Fibroblast of mammary gland (primary cell): Measurements from ENCODE around the gene SLC25A26.
A peak's percentile ranks its signal among the peaks of the same experiment; 100 is the strongest.

Experiments
- DNase-seq: peaks from one replicate; pipeline ENCODE4 v3.0.0-alpha.2; 2010; ENCODE audit warnings: low read depth
- H3K4me3 ChIP-seq: 2 replicates; pipeline ENCODE4 v1.5.1; 2011; ENCODE audit warnings: low read depth, mild to moderate bottlenecking, low read length, moderate library complexity; ENCODE audit not compliant: control insufficient read depth
- CTCF ChIP-seq: conservative IDR thresholded peaks from 2 replicates; pipeline ENCODE4 v1.5.1; 2011; ENCODE audit warnings: low read depth, low read length, inconsistent platforms; ENCODE audit not compliant: control insufficient read depth, insufficient read depth

SLC25A26 gene

GRCh38 chr3:66320390-66320789 lies 99.6 kb downstream of the SLC25A26 start:
- no peak overlapping the region for H3K4me3 ChIP-seq
- no peak for TF ChIP-seq CTCF
- DNase-seq, result no peak

- TF ChIP-seq CTCF, result no peak
- H3K4me3 ChIP-seq, result no peak overlapping the region
- peak; percentile 58 for DNase-seq
These were observed 101.6 kb downstream of the SLC25A26 start for GRCh38 chr3:66322436-66322835.

GRCh38 chr3:66326340-66326739 lies 105.5 kb downstream of the SLC25A26 start:
- no peak for DNase-seq
- no peak for TF ChIP-seq CTCF
- no peak overlapping the region for H3K4me3 ChIP-seq

GRCh38 chr3:66335671-66336070 lies 114.9 kb downstream of the SLC25A26 start:
- H3K4me3 ChIP-seq, result no peak overlapping the region
- no peak for TF ChIP-seq CTCF
- no peak for DNase-seq

- no peak overlapping the region for H3K4me3 ChIP-seq
- peak; percentile 43 for DNase-seq
- no peak for TF ChIP-seq CTCF
These were observed 115.5 kb downstream of the SLC25A26 start for GRCh38 chr3:66336333-66336766.

- H3K4me3 ChIP-seq, result no peak overlapping the region
- DNase-seq, result peak; percentile 53
- no peak for TF ChIP-seq CTCF
These were observed 118.1 kb downstream of the SLC25A26 start for GRCh38 chr3:66338927-66339326.

GRCh38 chr3:66342717-66343356 lies 122.0 kb downstream of the SLC25A26 start:
- no peak for DNase-seq
- H3K4me3 ChIP-seq, result no peak overlapping the region
- TF ChIP-seq CTCF, result no peak
